Measurements from ENCODE around the gene MICAL2.

MICAL2 gene, protein sequence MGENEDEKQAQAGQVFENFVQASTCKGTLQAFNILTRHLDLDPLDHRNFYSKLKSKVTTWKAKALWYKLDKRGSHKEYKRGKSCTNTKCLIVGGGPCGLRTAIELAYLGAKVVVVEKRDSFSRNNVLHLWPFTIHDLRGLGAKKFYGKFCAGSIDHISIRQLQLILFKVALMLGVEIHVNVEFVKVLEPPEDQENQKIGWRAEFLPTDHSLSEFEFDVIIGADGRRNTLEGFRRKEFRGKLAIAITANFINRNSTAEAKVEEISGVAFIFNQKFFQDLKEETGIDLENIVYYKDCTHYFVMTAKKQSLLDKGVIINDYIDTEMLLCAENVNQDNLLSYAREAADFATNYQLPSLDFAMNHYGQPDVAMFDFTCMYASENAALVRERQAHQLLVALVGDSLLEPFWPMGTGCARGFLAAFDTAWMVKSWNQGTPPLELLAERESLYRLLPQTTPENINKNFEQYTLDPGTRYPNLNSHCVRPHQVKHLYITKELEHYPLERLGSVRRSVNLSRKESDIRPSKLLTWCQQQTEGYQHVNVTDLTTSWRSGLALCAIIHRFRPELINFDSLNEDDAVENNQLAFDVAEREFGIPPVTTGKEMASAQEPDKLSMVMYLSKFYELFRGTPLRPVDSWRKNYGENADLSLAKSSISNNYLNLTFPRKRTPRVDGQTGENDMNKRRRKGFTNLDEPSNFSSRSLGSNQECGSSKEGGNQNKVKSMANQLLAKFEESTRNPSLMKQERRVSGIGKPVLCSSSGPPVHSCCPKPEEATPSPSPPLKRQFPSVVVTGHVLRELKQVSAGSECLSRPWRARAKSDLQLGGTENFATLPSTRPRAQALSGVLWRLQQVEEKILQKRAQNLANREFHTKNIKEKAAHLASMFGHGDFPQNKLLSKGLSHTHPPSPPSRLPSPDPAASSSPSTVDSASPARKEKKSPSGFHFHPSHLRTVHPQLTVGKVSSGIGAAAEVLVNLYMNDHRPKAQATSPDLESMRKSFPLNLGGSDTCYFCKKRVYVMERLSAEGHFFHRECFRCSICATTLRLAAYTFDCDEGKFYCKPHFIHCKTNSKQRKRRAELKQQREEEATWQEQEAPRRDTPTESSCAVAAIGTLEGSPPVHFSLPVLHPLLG

DNA sequence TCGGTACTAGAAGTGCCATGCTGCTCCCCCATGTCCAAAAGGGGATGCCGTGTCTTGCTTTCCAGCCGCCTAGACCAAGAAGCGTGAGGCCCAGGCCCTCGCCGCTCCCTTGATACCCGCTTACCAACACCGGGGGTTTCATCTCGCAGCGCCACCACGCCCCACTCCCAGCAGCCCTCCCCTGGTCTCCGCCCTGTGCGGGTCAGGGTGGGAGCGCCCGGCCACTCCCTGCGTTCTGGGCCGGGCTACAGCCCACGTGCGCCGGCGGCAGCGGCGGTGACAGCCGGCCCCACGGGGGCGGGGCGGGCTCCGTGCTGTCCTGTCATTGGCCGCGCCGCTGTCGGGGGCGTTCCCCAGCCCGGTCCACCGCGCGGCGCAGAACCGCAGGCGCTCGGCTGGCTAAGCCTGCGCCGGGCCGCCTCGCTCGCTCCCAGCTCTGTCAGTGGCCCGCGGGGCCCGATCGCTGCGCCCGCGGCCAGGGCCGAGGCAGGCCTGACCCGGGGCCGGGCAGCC lies at the start of gene MICAL2:
TSS of gene MICAL2 (plus strand) at position 390 of the 513 bp plus-strand sequence. CDS start 51,566 bp downstream, outside the sequence.
- peak; percentile 88 for DNase-seq

DNA sequence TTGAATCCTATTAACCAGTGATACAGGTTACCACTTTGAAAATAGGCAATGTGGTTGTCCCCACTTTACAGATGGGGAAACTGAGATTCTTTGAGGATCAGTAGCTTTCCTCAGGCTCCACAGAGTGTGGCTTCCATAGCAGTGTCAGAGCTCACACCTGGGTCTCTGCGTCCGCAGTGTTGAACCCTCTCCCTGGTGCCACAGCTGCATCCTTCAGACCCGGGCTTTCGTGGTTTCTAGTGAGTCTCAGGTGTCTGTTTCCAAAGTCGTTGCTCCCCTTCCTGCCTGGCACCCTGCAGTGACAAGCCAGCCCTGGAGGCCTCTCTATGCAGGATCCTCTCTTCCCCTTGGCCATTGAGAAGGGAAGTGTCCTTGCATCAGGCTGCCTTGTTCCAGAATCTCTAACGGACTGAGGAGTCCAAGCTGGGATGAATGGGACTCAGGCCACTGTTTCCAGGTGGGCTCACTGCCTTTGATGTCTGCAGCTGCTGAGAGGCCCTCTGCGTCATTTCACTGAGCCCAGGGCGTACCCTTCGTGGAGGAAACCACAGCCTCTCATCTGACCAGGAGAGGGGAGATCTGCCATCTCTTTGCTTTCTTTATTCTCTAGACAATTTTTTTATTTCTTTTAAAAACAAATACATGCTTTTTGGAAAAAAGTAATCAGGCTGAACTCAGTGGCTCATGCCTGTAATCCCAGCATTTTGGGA lies 48.4 kb upstream of the MICAL2 start:
- no peak for DNase-seq

DNA sequence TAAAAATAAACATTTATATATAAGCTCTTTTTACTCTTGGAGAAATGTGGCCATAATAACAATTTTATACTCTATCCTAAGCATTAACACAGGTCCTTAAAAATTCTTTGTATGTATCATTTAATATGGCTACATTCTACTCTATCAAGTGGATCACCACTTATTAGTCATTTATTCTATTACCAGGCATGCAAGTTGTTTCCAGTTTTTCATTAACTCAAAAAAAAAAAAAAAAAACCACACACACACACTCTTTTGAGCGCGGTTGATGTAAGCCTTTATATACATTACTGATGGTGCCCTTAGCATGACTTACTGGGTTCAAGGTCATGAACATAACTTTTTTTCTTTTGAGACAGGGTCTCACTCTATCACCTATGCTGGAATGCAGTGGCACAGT lies 47.1 kb upstream of the MICAL2 start:
- DNase-seq: no peak

DNA sequence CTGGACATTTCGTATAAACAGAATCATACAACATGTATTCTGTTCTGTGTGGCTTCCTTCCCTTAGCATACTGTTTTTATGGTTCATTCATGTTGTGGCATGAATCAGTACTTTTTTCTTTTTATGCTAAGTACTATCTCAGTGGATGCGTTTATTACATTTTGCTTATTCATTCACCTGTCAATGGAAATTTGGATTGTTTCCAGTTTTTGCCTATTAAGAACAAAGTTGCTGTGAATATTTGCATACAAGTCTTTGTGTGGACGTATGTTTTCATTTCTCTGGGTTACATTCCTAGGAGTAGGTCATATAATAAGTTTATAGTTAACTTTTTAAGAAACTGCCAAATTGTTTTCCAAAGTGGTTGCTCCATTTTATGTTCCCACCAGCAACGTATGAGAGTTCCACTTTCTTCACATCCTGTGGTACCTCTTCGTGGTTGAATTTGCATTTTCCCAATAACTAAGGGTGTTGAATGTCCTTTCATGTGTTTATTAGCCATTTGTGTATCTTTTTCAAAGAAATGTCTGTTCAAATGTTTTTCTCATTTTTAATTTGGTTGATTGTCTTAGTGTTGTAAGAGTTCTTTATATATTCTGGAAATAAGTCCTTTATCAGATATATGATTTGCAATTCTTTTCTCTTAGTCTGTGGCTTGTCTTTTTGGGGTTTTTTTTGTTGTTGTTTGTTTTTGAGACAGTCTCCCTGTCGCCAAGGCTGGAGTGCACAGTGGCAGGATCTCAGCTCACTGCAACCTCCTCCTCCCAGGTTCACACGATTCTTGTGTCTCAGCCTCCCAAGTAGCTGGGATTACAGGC lies 46.0 kb upstream of the MICAL2 start:
- DNase-seq: no peak

DNA sequence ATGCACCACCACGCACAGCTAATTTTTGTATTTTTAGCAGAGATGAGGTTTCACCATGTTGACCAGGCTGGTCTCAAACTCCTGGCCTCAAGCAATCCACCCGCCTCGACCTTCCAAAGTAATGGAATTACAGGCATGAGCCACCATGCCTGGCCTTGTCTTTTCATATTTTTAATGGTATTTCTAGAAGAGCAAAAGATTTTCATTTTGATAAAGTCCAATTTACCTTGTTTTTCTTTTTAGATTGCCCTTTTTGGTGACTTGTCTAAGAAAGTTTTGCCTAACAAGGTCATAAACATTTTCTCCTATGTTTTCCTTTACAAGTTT lies 45.5 kb upstream of the MICAL2 start:
- DNase-seq: no peak

DNA sequence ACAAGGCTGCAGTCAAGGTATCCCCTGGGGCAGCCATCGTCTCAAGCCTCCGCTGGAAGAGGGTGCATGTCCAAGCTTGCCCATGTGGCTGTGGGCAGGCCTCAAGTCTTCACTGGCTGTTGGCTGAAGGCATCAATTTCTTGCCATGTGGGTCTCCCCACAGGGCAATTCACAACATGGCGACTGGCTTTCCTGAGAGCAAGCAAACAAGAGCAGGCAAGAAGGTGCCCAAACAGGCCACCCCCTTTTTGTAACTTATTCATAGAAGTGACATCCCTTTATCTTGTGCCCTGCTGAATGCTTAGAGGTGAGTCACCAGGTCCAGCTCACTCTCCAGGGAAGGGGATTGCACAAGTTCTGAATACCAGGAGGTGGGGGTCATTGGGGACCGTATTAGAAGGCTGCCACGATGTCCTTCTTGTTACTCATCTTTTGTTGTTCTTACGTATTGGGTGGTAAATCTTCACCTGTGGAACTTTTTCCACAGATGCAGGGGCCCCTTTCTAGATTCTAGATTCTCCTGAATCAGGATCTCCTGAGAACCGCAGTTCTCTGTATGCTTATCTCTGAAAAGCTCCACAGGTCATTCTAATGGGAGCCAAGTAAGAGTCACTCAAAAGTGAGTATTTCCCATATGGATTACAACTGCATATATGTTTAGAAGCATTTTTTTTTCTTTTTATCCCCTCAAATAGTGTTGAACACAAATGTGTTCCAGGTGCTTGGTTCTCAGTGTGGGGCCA lies 44.2 kb upstream of the MICAL2 start:
- no peak for DNase-seq

DNA sequence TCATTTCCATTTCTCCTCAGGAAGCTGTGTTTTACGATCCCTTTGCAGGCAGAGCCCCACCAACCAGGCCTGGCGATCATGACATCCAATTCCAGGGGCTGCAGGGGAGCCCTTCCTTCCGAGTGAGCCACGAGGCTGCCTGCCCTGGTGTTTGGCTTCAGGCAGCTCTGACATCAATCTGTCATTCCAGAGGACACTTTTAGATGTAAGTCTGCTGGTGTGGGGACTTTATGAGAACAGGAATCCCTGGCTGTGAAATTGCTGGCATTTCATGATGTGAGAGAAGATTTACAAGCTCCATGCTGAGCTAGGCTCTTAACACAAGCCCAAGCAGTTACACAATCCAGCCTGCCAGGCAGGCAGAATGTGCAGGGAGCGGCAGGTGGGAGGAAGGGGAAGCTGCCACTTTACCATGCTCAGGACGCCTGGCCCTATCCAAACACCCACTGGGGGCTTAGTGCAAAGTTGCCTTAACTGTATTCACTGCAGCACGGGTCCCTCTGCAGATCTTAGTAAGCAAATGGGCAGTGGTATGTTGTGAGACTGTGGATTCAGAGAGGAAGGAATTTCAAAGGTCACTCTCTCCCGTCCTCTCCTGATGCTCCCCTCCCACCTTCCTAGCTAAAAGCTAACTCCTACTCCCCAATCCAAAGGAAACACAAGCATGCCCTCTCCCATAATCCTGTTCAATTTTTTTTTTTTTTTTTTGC lies 43.4 kb upstream of the MICAL2 start:
- DNase-seq: no peak

DNA sequence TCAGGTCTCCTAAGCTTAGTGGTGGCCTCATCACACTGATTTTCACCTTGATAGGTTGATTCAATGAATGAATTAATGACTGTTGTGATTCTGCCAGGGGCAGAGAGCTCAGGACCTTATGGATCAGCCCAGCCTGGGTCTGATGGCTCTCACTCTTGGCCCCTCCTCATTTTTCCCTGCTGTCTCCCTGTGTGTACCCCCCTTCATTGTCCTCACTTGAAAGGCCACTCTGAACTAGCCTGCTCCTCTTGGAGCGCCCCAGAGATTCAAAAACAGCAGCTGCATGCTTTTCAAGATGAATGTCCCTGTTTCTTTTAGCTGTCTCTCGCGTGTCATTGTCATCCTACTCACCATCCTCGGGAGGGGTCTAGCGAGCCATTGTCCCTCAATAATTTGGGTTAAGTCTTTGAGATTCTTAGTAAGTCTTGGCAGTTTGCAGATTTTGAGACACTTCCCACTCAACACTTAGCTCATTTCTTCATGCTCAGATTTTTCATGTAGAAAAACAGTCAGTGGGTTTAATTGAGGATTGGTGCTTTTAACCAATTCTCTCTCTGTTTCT lies 42.5 kb upstream of the MICAL2 start:
- DNase-seq: no peak

DNA sequence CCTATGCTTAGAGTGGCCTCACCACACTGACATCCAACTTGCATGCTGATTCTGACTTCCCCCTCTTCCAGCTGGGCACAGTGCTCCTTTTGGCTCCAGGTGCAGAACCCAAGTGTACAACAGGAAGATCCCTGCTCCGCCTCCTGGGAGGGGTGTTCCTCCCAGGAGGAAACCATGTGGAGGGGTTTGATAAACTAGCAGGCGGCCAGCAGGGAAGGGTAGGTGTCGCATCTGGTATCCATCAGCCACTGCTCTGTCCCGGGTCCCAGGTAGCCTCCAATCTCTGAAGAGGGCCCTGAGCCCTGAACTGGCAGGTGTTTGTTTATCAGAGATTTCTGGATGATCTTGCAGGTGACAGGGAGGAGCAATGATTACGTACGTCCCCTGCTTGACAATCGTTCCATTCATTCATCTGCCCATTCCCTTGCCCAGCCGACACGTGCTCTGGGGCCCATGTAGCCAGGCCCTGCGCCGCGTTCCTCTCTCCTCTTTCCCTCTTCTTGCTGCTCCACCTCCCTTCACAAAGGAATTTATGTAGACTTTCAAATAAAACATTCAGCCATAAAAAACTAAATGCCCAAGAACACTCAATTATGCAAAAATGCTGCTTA lies 41.2 kb upstream of the MICAL2 start:
- DNase-seq: no peak

DNA sequence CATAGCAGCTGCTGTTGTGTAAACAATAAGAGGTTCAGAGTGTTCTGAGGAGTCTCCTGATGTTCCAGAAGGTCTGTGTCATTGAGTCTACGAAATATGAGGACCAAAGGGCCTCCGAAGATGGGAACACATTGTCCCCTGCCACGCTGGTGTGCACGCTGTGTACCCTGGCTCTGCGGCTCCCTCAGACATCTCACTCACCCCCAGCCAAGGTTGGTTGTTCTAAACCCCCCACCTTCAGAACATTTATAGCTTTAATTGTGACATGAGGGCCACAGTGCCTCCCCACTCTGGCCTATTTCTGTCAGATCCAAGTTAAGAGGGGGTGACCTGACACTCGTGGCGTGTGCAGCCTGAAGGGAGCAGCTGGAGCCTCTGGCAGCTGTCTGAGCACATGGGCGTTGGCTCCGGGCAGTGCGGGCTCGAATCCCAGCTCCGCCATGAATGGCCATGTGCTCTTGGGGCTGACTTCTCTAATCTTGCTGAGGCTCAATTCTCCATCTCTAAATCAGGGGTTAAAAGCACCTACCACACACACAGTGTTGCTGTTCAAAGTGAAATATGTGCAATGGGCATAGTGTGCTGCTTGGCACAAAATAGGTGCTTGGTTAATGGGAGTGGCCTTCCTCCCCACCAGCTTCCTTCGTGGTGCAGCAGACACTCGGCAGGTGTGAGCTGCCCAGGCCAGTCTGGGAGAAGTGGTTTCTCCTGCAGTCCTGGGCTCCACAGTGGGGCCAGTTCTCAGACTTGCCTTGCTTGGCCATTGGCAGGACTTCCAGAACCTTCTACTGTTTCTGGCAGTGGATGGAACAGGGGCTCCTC lies 39.7 kb upstream of the MICAL2 start:
- no peak for DNase-seq

DNA sequence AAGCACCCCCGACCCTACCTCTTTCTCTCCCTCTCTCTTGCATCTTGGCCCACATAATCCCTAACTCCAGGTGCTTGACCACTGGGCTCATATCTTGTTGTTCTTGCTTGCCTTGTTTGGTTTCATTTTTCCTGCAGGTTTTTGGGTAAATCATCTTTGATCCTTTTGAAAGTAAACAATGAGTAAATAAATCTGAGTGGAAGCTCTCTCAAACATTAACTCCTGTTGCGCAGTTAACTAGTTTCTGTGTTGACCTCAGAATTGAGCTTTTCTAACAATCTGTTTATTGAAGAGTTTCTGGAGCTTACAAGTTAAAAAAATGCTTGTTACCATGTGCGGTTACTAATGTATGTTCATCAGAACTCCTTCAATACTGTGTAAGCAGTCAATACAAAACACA lies 38.8 kb upstream of the MICAL2 start:
- no peak for DNase-seq

DNA sequence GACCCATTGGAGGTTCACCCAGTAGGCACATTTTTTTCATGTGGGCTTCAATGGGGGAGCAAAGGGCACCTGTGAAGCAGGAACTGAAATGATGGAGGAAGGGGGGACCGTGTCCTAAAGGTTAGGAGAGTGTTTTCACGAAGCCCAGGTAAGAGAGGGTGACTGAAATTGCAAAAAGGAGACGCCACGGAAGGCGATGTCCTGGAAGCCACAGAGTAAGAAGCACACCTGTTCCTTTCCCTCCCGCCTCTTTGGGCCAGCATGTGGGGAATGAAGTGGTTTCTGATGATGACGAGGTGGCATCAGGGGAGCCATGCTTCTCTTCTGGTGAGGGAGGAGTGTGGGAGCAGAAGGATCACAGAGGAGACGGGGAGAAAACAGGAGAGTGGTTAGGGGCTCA lies 37.0 kb upstream of the MICAL2 start:
- no peak for DNase-seq

DNA sequence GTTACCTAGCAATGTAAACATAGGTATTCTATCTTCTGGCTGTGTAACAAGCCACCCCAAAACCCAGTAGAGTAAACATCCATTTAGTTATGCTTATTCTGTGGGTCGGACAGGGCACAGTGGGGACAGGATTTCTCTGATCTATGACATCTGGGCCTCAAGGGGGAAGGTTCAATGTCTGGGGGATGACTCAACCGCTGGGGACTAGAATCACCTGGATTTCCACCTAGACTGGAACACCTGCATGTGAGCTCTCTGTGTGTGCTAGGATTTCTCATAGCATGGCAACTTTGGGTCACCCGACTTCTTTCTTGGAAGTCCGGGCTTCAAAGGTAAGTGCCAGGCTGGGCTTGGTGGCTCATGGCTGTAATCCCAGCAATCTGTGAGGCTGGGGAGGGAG lies 36.5 kb upstream of the MICAL2 start:
- DNase-seq: no peak

DNA sequence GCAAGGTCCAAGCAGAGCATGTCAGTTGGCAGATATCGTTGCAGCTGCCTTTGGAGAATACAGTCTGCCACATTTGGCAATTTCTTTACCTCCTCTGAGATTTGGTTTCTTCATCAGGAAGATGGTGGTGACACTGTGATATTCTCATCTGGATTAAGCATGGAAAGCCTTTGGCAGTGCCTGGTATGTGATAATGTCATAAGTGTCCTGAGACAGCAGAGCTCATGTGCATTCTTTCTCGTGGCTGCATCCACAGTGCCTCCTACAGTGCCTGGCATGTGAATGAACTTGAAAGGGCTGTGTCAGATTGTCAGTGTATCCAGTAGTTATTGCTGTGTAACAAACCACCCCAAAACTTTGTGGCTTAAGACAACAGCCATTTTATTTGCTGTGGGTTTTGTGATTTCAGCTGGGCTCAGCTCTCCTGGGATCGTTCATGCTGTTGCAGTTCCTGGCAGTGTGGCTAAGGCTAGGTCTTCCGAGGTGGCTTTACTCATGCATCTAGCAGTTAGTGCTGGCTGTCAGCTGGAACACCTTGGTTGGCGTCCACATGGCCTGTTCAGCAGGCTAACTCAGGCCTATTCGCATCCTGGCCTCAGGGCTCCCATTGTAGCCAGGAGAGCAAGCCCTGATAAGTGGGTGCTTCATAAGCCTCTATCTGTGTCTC lies 35.7 kb upstream of the MICAL2 start:
- no peak for DNase-seq

DNA sequence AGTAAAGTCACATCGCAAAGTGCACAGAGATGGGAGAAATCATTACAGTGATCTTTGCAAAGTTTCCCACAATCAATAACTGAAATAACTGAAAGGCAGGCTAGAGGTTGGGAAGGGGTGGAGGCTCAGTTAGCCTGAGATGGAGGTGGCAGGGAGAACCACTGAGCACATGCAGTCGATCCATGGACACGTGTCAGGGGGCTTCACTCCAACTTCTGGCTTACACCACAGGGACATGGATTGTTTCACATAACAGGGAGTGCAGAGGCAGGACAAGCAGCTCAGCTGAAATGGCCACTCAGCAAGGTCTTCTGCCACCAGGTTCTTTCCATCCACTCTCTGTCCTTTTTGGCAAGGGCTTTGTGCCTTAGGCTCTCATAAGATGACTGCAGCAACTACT lies 35.1 kb upstream of the MICAL2 start:
- DNase-seq: no peak

DNA sequence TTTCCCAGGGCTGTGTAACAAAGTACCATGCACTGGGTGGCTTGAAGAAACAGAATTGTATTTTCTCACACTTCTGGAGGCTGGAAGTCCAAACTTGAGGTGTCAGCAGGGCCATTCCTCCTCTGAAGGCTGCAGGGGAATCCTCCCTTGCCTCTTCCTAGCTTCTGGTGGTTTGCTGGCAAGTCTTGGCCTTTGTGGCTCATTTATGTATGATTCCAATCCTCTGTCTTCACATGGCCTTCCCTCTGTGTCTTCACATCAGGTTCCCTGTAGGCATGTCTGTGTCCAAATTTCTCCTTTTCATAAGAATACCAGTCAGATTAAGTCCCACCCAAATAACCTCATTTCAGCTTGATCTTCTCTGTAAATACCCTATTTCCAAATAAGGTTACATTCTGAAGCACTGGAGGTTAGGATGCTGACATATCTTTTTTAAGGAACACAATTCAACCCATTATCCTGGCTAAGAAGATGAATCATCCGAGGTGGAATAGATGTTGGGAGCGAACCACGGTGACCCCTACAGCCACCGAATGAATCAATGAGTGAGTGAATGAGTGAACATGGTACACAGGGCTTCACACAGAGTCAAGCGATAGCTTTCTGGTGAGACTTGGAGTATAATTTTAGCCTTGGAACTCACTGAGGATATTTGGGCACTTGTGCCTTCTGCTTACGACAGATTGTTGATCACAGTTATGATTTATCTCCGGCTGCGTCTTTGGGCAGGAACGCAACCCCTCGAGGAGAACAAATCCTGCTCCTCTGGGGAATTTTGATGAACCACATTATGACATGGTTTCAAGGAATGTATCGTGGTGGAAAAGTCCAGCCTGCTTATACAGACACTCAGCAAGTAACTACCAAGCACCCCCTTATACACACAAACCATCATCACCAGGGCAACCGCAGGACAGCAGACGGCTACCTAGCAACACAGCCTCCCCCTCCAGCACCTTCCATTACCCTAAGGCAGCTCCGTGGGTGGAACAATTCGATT lies 34.3 kb upstream of the MICAL2 start:
- DNase-seq: no peak
